BLaER1 treated with 17β-estradiol and CSF1 and Interleukin-3, amounts not matched to agents 10 nM and 100 nM (cell line): ENCODE data around the gene COTL1.
A peak's percentile ranks its signal among the peaks of the same experiment; 100 is the strongest.

Experiments
- H3K27ac ChIP-seq, 11 experiments: shearing (Covaris generic); formaldehyde crosslinking; 2 replicates each; pipeline ENCODE4 v1.8.1; 2022
- H3K27me3 ChIP-seq, 11 experiments: shearing (Covaris generic); formaldehyde crosslinking; 2 replicates each; pipeline ENCODE4 v1.8.1; 2022
- H3K36me3 ChIP-seq, 11 experiments: shearing (Covaris generic); formaldehyde crosslinking; 2 replicates each; pipeline ENCODE4 v1.8.1; 2022
- H3K4me1 ChIP-seq, 10 experiments: shearing (Covaris generic); formaldehyde crosslinking; 2 replicates each; pipeline ENCODE4 v1.8.1; 2022
- H3K4me2 ChIP-seq, 11 experiments: shearing (Covaris generic); formaldehyde crosslinking; 2 replicates each; pipeline ENCODE4 v1.8.1; 2022
- H3K4me3 ChIP-seq, 10 experiments: shearing (Covaris generic); formaldehyde crosslinking; 2 replicates each; pipeline ENCODE4 v1.8.1; 2022
- H3K9ac ChIP-seq, 11 experiments: shearing (Covaris generic); formaldehyde crosslinking; 2 replicates each; pipeline ENCODE4 v1.8.1; 2022
- H3K9me3 ChIP-seq, 11 experiments: shearing (Covaris generic); formaldehyde crosslinking; replicated peaks in 1 of 11; 2 replicates each; pipeline ENCODE4 v1.8.1; 2022
- H4K20me1 ChIP-seq, 11 experiments: shearing (Covaris generic); formaldehyde crosslinking; 2 replicates each; pipeline ENCODE4 v1.8.1; 2022
- Cebpa-rat ChIP-seq, 11 experiments: shearing (Covaris generic); IDR thresholded peaks; 2 replicates each; pipeline ENCODE4 v1.8.1; 2022

Gene COTL1

GRCh38 chr16:84603940-84604339 is 13.9 kb downstream of the COTL1 start:
- no peaks in the 10 kb centered on the region for H3K27me3 ChIP-seq
- H4K20me1 ChIP-seq: peaks cover 0 to 52% (median 34%) of the 10 kb centered on the region in 11 experiments; a peak in 17 of 22 replicates
- peak overlapping the region in 2 of 10 experiments; percentile 44 to 61; a peak in 2 of 20 replicates for H3K4me3 ChIP-seq
- no peak for TF ChIP-seq Cebpa-rat (IDR thresholded peaks at IDR 0.05)
- peak overlapping the region in 9 of 11 experiments; percentile 72 to 86 (median 80); a peak in 16 of 22 replicates for H3K9ac ChIP-seq
- H3K4me2 ChIP-seq: peak overlapping the region; percentile 72 to 99 (median 93); a peak in 18 of 22 replicates
- H3K9me3 ChIP-seq: peaks cover 0 to 25% (median 0%) of the 10 kb centered on the region in 11 experiments; a peak in 10 of 22 replicates
- peaks cover 94 to 97% (median 96%) of the 10 kb centered on the region in 10 experiments for H3K4me1 ChIP-seq
- H3K27ac ChIP-seq: peak overlapping the region; percentile 80 to 96 (median 90)
- peaks cover 0 to 47% (median 26%) of the 10 kb centered on the region in 11 experiments; a peak in 16 of 22 replicates for H3K36me3 ChIP-seq

GRCh38 chr16:84603140-84603816 is 14.6 kb downstream of the COTL1 start:
- H3K9me3 ChIP-seq: peaks cover 0 to 25% (median 0%) of the 10 kb centered on the region in 11 experiments; a peak in 10 of 22 replicates
- peaks cover 0 to 46% (median 27%) of the 10 kb centered on the region in 11 experiments; a peak in 17 of 22 replicates for H4K20me1 ChIP-seq
- H3K36me3 ChIP-seq: peaks cover 0 to 41% (median 26%) of the 10 kb centered on the region in 11 experiments; a peak in 15 of 22 replicates
- peaks cover 92 to 95% (median 94%) of the 10 kb centered on the region in 10 experiments for H3K4me1 ChIP-seq
- H3K9ac ChIP-seq: peak overlapping the region; percentile 70 to 86 (median 79)
- peak in 4 of 11 experiments; percentile 7 to 63 (median 40); a peak in 2 of 22 replicates for TF ChIP-seq Cebpa-rat (IDR thresholded peaks at IDR 0.05)
- H3K4me2 ChIP-seq: peak overlapping the region; percentile 72 to 99 (median 92)
- H3K27ac ChIP-seq: peak overlapping the region; percentile 80 to 96 (median 90)
- peak overlapping the region in 8 of 10 experiments; percentile 22 to 61 (median 36); a peak in 15 of 20 replicates for H3K4me3 ChIP-seq
- no peaks in the 10 kb centered on the region for H3K27me3 ChIP-seq

- no peaks in the 10 kb centered on the region for H3K27me3 ChIP-seq
- peaks cover 0 to 37% (median 16%) of the 10 kb centered on the region in 11 experiments; a peak in 17 of 22 replicates for H3K36me3 ChIP-seq
- H3K4me2 ChIP-seq: peak overlapping the region; percentile 72 to 99 (median 92)
- peak overlapping the region; percentile 70 to 86 (median 78) for H3K9ac ChIP-seq
- peaks cover 0 to 5% (median 0%) of the 10 kb centered on the region in 11 experiments; a peak in 10 of 22 replicates for H3K9me3 ChIP-seq
- peaks cover 84 to 95% (median 93%) of the 10 kb centered on the region in 10 experiments for H3K4me1 ChIP-seq
- H3K27ac ChIP-seq: peak overlapping the region; percentile 80 to 96 (median 90)
- no peak for TF ChIP-seq Cebpa-rat (IDR thresholded peaks at IDR 0.05)
- H3K4me3 ChIP-seq: peak overlapping the region in 8 of 10 experiments; percentile 22 to 61 (median 40); a peak in 17 of 20 replicates
- H4K20me1 ChIP-seq: peaks cover 0 to 28% (median 16%) of the 10 kb centered on the region in 11 experiments; a peak in 11 of 22 replicates
Observed at GRCh38 chr16:84600343-84601229, 17.3 kb downstream of the COTL1 start.

- Histone ChIP-seq H3K4me2 (peak overlapping the region; percentile 72 to 99 (median 92)), H3K27me3 (no peaks in the 10 kb centered on the region), H4K20me1 (peaks cover 3 to 28% (median 19%) of the 10 kb centered on the region in 11 experiments; a peak in 15 of 22 replicates), H3K4me1 (peaks cover 78 to 95% (median 92%) of the 10 kb centered on the region in 10 experiments), H3K4me3 (peak overlapping the region in 9 of 10 experiments; percentile 22 to 60 (median 39); a peak in 12 of 20 replicates), H3K9me3 (peaks cover 0 to 6% (median 0%) of the 10 kb centered on the region in 11 experiments; a peak in 1 of 22 replicates), H3K36me3 (peaks cover 0 to 37% (median 24%) of the 10 kb centered on the region in 11 experiments; a peak in 20 of 22 replicates), H3K9ac (peak overlapping the region; percentile 70 to 86 (median 78)), H3K27ac (peak overlapping the region; percentile 80 to 96 (median 90))
- TF ChIP-seq Cebpa-rat (IDR thresholded peaks at IDR 0.05): peak; percentile 95 to 99 (median 99)
Observed at GRCh38 chr16:84599521-84600202, 18.2 kb downstream of the COTL1 start.

- TF ChIP-seq Cebpa-rat (IDR thresholded peaks at IDR 0.05): no peak
- Histone ChIP-seq H3K4me2 (peak overlapping the region; percentile 75 to 92 (median 89)), H3K36me3 (peaks cover 0 to 45% (median 34%) of the 10 kb centered on the region in 11 experiments; a peak in 20 of 22 replicates), H3K4me3 (peak overlapping the region in 4 of 10 experiments; percentile 20 to 48 (median 22); a peak in 4 of 20 replicates), H3K9me3 (peaks cover 0 to 8% (median 0%) of the 10 kb centered on the region in 11 experiments; a peak in 2 of 22 replicates), H3K27me3 (no peaks in the 10 kb centered on the region), H4K20me1 (peaks cover 7 to 36% (median 27%) of the 10 kb centered on the region in 11 experiments; a peak in 16 of 22 replicates), H3K27ac (peak overlapping the region; percentile 59 to 94 (median 87)), H3K4me1 (peaks cover 76 to 97% (median 93%) of the 10 kb centered on the region in 10 experiments), H3K9ac (peak overlapping the region; percentile 62 to 76 (median 71); a peak in 21 of 22 replicates)
Observed at GRCh38 chr16:84598360-84598759, 19.5 kb downstream of the COTL1 start.

GRCh38 chr16:84597931-84598351 is 19.9 kb downstream of the COTL1 start:
- Histone ChIP-seq H3K27ac (peak overlapping the region; percentile 59 to 94 (median 87)), H3K4me2 (peak overlapping the region; percentile 75 to 92 (median 89)), H3K9me3 (peaks cover 0 to 10% (median 0%) of the 10 kb centered on the region in 11 experiments; a peak in 2 of 22 replicates), H3K4me1 (peaks cover 72 to 92% (median 89%) of the 10 kb centered on the region in 10 experiments), H3K9ac (peak overlapping the region; percentile 62 to 76 (median 71)), H3K4me3 (peak overlapping the region in 5 of 10 experiments; percentile 1 to 48 (median 22); a peak in 5 of 20 replicates), H3K27me3 (no peaks in the 10 kb centered on the region), H3K36me3 (peaks cover 0 to 49% (median 38%) of the 10 kb centered on the region in 11 experiments; a peak in 20 of 22 replicates), H4K20me1 (peaks cover 7 to 40% (median 28%) of the 10 kb centered on the region in 11 experiments; a peak in 17 of 22 replicates)
- TF ChIP-seq Cebpa-rat (IDR thresholded peaks at IDR 0.05): no peak

- Histone ChIP-seq H3K27me3 (no peaks in the 10 kb centered on the region), H3K4me2 (peak overlapping the region; percentile 75 to 92 (median 89)), H3K4me3 (peak overlapping the region in 5 of 10 experiments; percentile 1 to 48 (median 22); a peak in 5 of 20 replicates), H3K4me1 (peaks cover 68 to 88% (median 84%) of the 10 kb centered on the region in 10 experiments), H3K9me3 (peaks cover 0 to 14% (median 0%) of the 10 kb centered on the region in 11 experiments; a peak in 3 of 22 replicates), H3K36me3 (peaks cover 0 to 51% (median 42%) of the 10 kb centered on the region in 11 experiments; a peak in 20 of 22 replicates), H3K9ac (peak overlapping the region; percentile 62 to 76 (median 71)), H4K20me1 (peaks cover 7 to 44% (median 30%) of the 10 kb centered on the region in 11 experiments; a peak in 17 of 22 replicates), H3K27ac (peak overlapping the region; percentile 59 to 94 (median 87); a peak in 21 of 22 replicates)
- TF ChIP-seq Cebpa-rat (IDR thresholded peaks at IDR 0.05): no peak
Observed at GRCh38 chr16:84597528-84597896, 20.4 kb downstream of the COTL1 start.
